NCI-H146 treated with DMSO at 0.1 percent for 48 hours (cell line): Measurements from ENCODE around the gene UGT1A9.
"Not testable (repeated sequence)": the region's sequence is repeated elsewhere in the genome, so short reads cannot be mapped to it uniquely, and the experiment has no call there.

Experiments used
- DNase-seq: peaks from one replicate; lab custom pipeline; 2025; ENCODE audit not compliant: unreplicated experiment; lab: John Stamatoyannopoulos, UW

UGT1A9 gene

DNA sequence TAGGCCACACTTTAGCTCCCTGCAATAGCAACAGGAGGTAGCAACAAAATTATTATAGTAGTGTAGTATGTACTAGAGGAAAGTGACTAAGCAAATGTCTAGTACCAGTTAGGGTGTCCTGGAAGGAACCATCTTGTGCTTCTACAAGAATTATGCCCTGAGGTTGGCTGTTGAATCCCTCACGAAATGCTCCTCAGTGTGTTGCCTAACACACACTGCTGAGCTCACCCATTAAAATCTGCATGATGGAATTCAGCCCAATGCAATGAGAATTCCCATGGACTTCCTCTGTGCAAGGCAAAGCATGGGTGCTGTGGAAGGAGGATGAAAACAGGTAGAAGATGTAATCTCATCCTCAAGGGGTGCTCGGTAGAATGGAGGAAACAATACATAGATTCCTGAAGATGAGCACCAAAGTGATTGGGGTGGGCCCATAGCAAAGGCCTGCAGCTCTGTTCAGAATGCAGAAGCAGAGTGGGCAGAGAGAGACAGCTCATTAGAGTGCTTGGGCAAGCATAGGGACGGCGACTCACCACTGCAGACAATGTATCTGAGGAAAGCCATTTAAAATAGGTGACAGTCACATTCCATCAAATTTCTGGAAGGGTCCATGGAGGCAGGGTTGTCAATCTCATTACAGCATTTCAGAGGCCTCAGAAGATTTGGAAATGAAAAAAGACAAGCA lies 8.8 kb downstream of the UGT1A9 start:
- DNase-seq: no peak

DNA sequence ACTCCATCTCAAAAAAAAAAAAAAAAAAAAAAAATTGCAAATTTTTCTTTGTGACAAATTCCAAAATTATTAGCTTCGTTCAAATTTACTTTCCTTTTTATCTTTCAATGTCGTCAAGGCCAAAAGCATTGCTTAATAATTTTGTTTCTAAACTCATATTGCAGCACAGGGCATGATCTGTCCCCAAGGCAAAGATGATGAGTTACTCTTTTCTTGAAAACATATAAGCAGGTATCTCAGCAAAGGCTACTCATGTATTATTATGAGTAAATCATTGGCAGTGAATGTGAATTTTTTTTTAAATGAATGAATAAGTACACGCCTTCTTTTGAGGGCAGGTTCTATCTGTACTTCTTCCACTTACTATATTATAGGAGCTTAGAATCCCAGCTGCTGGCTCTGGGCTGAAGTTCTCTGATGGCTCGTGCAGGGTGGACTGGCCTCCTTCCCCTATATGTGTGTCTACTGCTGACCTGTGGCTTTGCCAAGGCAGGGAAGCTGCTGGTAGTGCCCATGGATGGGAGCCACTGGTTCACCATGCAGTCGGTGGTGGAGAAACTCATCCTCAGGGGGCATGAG lies 9.9 kb downstream of the UGT1A9 start, which contains the start of gene UGT1A7:
Gene UGT1A7 (plus strand): TSS at position 381 of the 579 bp plus-strand sequence. CDS start 37 bp downstream, at position 418.
- no peak for DNase-seq

DNA sequence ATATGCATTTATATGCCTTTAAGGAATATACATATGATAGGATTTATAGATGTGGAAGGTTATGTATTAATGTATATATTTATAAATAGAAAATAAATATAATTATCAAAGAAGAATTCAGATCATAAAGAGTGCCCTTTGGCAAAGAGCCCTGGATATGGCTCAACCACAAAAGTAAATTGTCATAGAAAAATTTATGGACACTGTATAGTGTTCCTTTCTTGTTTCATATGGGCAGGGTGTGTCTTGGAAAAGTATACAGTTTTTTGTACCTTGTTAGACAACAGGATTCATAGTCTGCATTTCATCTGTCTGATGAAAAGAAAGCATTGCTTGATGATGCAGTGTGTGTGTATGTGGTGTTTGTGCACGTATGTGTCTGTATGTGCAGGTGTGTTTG lies 12.9 kb downstream of the UGT1A9 start:
- no peak for DNase-seq

DNA sequence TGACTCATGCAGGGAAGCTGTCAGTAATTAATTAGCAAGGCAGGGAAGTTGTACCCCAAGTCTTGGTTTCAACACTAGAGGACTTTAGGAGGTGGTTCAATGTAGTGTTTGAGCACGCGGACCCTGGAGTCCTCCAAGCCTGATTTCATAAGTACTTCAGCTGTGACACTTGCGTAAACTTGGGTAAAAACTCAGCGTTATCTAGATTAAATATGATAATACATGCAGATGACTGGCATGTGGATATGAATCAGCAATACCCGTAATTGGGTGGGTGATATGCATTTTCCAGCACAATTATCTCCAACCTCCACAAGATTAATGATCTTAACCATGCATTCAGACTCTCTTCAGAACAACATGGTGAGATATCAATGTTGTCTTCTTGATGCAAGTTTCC lies 15.2 kb downstream of the UGT1A9 start:
- no peak for DNase-seq

DNA sequence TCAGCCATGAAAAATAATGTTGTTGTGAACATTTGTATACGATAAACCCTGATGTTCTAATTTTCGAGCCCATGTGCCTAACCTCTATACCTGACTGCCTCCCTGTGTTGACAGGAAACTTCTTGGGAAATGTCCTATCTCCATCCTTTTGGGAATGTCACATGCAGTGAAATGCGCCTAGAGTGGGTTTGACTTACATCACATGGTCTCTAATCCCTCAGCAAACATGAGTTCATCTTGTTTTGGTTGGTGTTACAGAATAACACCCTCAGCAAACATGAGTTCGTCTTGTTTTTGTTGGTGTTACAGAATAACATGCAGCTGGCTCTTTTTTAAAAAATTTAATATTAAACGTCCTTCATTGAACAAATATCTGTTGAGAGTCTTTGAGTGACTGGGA lies 16.6 kb downstream of the UGT1A9 start:
- DNase-seq: no peak

DNA sequence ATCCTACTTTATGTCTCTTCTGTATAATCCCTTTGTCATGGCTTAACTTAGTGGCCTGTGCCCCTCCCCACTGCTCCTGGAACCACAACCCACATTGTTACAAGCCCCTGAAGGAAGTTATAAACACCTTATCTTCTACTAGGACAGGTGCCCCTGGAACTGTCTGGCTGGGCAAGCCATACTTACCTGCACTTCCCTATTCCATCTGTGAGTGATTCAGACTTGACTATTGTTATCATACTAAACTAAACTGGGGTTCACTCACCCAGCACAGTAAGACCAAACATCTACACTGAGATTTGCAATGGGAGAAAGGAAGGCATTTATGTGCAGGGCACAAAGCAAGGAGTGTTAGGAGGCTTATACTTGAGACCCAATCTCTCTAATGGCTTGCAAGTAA lies 17.3 kb downstream of the UGT1A9 start:
- DNase-seq: no peak

DNA sequence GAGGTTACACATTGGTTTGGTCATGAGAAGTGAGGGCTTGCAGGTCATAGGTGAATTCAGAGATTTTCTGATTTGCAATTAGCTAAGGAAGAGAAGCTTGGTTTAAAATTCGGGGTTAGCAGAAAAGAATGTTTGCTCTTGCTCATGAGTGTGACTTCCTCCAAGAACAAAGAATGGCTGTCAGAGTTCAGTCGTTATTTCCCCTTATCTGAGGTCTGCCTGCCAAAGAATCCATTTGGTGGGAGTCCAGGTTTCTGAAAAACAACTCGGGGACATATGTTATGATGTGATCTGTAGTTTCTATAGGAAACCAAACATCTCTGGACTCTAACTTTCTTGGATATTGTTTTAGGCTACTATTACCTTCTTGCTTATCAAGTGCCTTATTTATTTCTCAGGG lies 17.8 kb downstream of the UGT1A9 start:
- DNase-seq: no peak

DNA sequence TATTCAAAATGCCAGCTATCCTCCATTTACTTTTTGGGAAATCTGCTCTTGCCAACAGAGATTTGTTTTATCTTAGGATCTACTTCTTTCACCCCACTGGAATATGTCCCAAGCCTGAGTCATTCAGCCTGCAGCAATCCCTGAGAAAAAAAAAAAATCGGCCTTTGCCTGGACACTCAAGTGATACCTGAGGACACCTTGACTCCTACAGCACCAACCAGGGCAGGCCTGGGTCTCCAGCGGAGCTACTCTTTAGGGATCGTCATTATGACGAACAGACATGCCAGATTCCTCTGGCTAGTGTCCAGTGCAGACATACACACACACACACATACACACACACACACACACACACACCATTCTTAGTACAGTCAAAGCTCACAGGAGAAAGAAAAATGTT lies 18.7 kb downstream of the UGT1A9 start:
- no peak for DNase-seq

DNA sequence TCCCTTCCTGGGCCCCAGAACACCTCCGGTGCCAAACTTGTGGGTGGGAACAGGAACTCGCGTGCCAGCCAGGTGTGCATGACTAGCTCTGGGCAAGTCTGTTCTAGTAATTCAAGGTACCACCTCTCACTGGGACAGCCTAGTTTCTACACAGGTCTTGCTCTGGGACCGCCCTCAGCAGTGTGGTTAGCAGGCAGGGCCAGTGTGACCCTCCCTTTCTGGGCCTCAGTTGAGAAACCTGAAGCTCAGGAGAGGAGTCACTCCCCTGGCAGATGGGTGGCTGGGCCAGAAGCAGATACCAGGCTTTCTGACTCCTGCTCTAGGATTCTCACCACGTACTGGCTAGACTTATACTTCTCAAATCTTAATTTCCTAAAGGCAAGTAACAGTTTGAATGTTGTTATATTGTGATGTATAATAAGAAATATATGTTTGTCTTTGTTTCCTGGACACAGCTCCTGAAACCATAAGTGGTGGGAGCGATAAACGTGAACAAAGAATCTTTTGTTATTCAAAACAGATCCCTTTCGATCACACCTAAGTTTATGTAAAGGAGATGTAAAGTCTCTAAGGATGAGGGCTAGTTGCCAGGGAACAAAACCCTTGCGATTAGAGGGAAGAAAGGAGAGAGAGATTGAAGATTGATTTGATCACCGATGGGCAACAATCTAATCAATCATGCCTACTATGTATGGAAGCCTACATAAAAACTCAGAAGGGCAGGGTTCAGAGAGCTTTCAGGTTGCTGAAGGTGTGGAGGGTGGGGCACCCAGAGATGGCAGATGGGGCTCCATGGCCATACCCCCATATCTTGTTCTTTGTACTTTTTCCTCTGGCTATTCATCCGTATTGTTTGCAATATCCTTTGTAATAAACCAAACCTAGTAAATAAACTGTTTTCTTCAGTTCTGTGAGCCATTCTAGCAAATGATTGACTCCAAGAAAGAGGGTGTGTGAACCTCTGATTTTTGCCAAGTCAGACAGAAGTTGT lies 20.0 kb downstream of the UGT1A9 start:
- DNase-seq: no peak

DNA sequence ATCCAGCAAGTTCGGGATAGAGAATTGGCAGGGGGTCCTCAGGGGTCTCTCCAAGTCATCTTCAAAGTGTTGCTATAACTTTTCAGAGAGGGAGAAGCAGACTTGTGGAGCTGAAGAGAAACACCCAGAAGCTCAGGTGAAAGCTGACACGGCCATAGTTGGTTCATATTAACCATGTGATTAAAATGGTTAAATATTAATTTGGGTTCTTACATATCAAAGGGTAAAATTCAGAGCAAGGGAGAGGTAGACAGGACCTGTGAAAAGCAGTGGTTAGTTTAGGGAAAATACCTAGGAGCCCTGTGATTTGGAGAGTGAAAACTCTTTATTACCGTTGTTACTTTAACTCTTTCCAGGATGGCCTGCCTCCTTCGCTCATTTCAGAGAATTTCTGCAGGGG lies 20.9 kb downstream of the UGT1A9 start, which contains the start of gene UGT1A6:
Gene UGT1A6 (plus strand): TSS at position 243 of the 400 bp plus-strand sequence. CDS start 115 bp downstream, at position 358.
- no peak for DNase-seq

DNA sequence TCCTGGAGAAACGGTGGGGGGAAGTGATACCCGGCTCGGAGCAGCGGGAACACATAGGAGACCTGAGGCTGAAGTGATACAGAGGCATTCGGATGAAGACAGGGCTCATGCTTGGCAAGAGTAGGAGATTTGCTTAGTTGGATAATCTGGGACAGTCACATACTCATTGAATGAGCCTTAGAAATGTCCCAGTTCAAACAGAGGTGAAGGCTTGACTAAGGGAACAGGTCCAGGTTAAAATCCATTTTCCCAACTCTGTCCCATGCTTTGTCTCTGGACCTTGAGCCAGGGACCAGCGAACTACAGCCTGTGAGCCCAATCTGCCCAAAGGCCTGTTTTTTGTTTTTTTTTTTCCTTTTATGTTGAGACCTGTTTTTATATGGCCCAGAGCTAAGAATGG lies 22.3 kb downstream of the UGT1A9 start:
- no peak for DNase-seq

DNA sequence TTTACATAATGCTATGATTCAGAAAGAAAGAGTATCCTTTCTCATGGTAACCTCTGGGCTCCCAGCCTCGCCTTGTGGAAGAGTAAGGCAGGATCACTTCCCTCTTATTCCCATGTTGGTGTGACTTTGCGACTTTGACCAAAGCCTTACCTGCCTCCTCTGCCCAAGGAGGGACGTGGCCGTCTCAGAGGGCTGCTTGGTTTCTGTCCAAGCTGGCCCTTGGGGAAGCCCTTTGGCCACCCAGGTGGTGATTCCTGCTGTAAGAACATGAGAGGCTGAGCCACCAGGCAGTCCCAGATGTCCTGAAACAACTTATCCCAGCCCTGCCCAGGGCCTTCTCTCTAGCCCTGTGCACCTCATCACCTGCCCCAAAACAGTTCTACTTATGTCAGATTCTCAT lies 27.0 kb downstream of the UGT1A9 start:
- DNase-seq: no peak

DNA sequence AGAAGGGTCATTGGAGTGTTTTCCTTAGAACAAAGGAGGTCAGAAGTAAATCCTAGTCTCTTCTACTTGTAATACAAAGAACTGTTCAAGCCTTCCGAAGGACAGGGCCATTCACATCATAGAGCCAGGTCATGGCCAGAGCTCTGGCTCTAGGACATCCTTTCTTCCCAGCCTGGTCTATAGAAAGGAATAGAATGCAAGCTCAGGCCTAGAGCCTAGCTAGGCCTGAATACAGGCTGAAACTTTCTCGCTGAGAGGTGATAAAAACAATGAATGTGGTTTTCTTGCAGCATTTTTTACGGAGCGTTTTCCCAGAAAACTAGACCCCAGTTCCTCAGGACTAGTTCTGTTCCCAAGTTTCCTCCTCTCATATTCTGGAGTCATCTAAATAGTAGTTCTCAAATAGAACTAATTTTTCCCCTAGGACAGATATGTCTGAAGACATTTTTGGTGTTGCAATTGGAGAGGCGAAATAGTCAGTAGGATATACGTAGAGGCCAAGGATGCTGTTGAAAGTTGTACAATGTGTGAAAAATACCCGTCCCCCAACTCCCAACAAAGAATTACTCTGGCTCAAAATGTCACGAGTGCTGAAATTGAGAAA lies 27.8 kb downstream of the UGT1A9 start:
- no peak for DNase-seq

DNA sequence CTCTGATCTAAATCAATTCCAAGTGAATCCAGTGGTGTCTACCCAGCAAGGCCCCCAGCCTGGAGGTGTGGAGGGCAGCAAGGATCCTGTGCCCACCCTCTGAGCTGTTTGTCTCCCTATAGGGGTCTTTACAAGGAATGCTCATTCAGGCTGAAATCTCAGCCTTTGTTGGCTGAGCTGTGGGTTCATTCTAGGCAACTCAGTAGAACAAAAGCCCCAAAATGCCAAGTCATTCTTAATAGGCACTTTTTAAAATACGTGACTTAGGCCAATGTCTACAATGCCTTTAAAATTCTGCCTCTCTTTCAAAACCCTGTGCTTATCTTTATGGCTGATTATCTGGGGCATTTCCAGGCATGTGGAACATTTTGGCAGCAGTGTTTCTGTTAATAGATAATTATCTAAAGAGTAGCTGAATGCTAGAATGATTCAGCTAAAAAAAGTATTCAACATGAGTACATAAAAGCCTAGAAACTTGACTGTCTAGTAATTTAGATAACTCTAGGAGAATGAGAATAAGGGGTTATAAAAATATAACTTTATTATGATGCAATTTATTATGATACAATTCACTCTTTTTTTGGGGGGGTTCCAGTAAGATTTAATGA lies 28.4 kb downstream of the UGT1A9 start:
- DNase-seq: no peak

DNA sequence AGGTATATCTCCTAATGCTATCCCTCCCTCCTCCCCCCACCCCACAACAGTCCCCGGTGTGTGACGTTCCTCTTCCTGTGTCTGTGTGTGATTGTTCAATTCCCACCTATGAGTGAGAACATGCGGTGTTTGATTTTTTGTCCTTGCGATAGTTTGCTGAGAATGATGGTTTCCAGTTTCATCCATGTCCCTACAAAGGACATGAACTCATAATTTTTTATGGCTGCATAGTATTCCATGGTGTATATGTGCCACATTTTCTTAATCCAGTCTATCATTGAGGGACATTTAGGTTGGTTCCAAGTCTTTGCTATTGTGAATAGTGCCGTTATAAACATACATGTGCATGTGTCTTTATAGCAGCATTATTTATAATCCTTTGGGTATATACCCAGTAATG lies 29.1 kb downstream of the UGT1A9 start:
- not testable (repeated sequence) for DNase-seq

DNA sequence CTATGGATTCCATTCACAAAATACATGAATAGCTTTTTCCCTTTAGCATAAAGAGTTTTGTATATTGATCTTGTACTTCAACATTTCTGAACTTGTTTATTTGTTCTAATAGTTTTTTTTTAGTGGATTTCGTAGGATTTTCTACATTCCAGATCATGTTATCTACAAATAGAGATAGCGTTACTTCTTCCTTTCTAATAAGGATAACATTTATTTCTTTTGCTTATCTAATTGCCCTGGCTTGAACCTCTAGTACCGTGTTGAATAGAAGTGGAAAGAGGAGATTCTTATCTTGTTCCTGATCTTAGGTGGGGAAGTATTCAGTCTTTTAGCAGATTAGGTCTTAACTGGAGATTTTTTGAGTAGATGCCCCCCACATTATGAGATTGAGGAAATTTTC lies 30.5 kb downstream of the UGT1A9 start:
- DNase-seq: no peak

DNA sequence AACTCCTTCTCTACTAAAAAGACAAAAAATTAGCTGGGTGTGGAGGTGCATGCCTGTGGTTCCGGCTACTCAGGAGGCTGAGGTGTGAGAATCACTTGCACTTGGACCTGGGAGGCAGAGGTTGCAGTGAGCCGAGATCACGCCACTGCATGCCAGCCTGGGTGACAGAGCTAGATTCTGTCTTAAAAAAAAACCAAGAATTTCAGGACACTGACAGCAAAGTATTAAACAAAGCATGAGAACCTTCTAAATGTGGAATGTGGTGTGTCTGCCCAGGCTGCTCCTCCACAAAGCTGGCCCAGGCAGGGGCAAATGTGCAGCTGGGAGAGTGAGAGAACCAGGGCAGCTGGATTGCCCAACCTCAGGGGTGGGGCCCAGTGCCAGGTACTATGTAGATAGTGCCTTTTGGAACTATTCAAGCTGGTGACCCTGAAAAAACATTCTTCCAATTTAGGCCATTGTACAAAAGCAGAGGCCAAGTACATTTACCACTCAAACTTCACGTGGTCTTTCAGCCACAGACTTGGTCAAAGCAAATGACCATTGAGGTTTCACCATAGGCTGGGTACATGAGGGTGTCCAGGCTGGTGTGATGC lies 34.3 kb downstream of the UGT1A9 start:
- DNase-seq: no peak

DNA sequence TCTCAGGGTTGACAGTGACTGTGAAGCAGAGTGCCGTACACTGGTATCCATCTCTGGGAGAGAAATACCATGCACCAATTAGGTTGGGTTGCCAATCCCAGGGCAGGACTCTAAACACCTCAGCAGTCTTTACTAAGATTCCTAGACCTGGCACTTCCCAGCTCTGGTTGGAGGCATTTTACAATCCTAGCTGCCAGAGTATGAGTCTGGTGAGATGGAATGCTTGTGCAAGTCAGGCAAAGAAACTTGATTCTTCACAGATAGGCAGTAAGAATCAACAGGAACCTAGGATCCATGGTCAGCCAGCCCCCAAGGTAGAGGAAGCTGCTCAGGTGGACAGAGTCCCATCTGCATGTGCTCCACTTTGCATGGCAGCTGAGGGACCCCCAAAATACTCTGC lies 35.0 kb downstream of the UGT1A9 start:
- DNase-seq: no peak

DNA sequence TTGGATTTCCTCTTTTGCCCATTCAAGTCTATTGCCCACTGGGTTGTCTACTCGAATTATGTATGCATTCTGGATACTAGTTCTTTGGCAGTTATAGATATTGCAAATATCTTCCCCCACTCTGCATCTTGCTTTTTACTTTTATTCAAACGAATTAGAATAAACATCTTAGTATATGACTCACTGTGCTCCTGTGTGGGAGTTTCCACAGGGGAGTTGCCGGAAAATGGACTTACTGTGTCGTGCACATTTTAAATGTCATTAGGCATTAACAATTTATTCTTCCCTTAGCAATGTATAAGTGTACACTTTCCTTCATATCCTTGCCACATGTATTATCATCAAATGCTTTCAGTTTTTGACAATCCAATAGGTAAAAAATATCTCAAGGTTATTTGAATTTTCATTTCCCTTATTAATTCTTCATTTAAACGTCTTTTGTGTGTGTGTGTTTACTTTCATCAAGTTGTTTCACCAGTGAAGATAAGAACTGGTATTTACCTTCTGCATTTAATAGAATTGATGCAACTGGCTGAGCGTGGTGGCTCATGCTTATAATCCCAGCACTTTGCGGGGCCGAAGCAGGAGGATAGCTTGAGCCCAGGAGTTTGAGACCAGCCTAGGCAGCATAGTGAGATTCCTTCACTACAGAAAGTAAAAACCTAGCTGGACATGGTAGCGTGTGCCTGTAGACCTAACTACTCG lies 36.4 kb downstream of the UGT1A9 start:
- no peak for DNase-seq

DNA sequence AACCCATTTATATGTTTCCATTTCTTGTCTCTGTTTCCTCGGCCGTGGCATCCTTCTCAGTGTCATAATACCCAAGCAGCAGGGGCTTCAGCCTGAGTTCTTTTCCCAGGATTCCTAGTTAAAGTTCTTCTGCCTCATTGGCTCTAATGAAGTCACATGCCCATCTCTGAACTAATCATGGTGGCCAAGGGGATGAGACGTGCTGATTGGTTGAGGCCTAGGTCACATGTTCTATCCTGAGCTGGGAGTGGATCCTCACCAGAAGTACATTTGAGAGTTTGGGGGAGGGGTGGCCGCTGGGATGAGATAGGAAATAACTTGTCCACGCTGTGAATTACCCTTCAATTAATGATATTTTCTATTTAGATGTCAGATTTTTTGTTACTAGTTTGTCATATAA lies 37.2 kb downstream of the UGT1A9 start:
- no peak for DNase-seq
